ENCODE data around the gene LRRC18.

The LRRC18 gene

GRCh38 chr10:48907730-48908129 lies 31.9 kb downstream of the LRRC18 start:
- Histone ChIP-seq H3K27me3 (ENCODE audit: control insufficient read depth, low read length) (no peaks in the 10 kb centered on the region), H3K4me2 (ENCODE audit: low read length) (no peak overlapping the region), H3K9me2 (replicated peaks; ENCODE audit: control insufficient read depth, low read length) (no peaks in the 10 kb centered on the region), H3K9me3 (ENCODE audit: control insufficient read depth, insufficient read depth, low read length) (no peaks in the 10 kb centered on the region), H3F3A (ENCODE audit: control insufficient read depth, insufficient read depth) (no peaks in the 10 kb centered on the region), H3K27ac (ENCODE audit: low read depth, low read length) (no peak overlapping the region), H4K20me1 (ENCODE audit: control insufficient read depth, insufficient read depth, low read depth, low read length) (no peaks in the 10 kb centered on the region), H3K4me1 (ENCODE audit: control insufficient read depth, low read length) (no peaks in the 10 kb centered on the region), H3K79me2 (ENCODE audit: control insufficient read depth, low read length) (no peaks in the 10 kb centered on the region), H3K36me3 (ENCODE audit: control insufficient read depth, low read length) (peaks cover 14% of the 10 kb centered on the region), H3K4me3 (ENCODE audit: low read length) (no peak overlapping the region)
- TF ChIP-seq CTCF (IDR thresholded peaks at IDR 0.05; ENCODE audit: low read depth, low read length, poor library complexity, severe bottlenecking), result no peak

- H3K9me3 ChIP-seq (ENCODE audit: control insufficient read depth, insufficient read depth, low read length), result no peaks in the 10 kb centered on the region
- H3K79me2 ChIP-seq (ENCODE audit: control insufficient read depth, low read length), result no peaks in the 10 kb centered on the region
- TF ChIP-seq EZH2phosphoT487 (IDR thresholded peaks at IDR 0.05; ENCODE audit: borderline replicate concordance, low read length) (no peak), CTCF (IDR thresholded peaks at IDR 0.05; ENCODE audit: low read depth, low read length, poor library complexity, severe bottlenecking) (no peak)
- no peaks in the 10 kb centered on the region for H3K27me3 ChIP-seq (ENCODE audit: control insufficient read depth, low read length)
- H3K36me3 ChIP-seq (ENCODE audit: control insufficient read depth, low read length), result peaks cover 14% of the 10 kb centered on the region
- H3K9me2 ChIP-seq (replicated peaks; ENCODE audit: control insufficient read depth, low read length), result no peaks in the 10 kb centered on the region
- no peak overlapping the region for H3K4me3 ChIP-seq (ENCODE audit: low read length)
- H3F3A ChIP-seq (ENCODE audit: control insufficient read depth, insufficient read depth), result no peaks in the 10 kb centered on the region
- H3K27ac ChIP-seq (ENCODE audit: low read depth, low read length), result no peak overlapping the region
- H4K20me1 ChIP-seq (ENCODE audit: control insufficient read depth, insufficient read depth, low read depth, low read length), result no peaks in the 10 kb centered on the region
- H3K4me2 ChIP-seq (ENCODE audit: low read length), result no peak overlapping the region
- H3K4me1 ChIP-seq (ENCODE audit: control insufficient read depth, low read length), result no peaks in the 10 kb centered on the region
Measured at GRCh38 chr10:48906841-48907240, 32.8 kb downstream of the LRRC18 start.

GRCh38 chr10:48905311-48905710 lies 34.3 kb downstream of the LRRC18 start:
- H3K79me2 ChIP-seq (ENCODE audit: control insufficient read depth, low read length), result no peaks in the 10 kb centered on the region
- H3F3A ChIP-seq (ENCODE audit: control insufficient read depth, insufficient read depth), result no peaks in the 10 kb centered on the region
- H4K20me1 ChIP-seq (ENCODE audit: control insufficient read depth, insufficient read depth, low read depth, low read length), result no peaks in the 10 kb centered on the region
- no peaks in the 10 kb centered on the region for H3K4me1 ChIP-seq (ENCODE audit: control insufficient read depth, low read length)
- H3K9me3 ChIP-seq (ENCODE audit: control insufficient read depth, insufficient read depth, low read length), result no peaks in the 10 kb centered on the region
- H3K4me3 ChIP-seq (ENCODE audit: low read length), result no peak overlapping the region
- H3K27ac ChIP-seq (ENCODE audit: low read depth, low read length), result no peak overlapping the region
- no peak overlapping the region for H3K4me2 ChIP-seq (ENCODE audit: low read length)
- H3K27me3 ChIP-seq (ENCODE audit: control insufficient read depth, low read length), result no peaks in the 10 kb centered on the region
- peaks cover 19% of the 10 kb centered on the region for H3K36me3 ChIP-seq (ENCODE audit: control insufficient read depth, low read length)
- no peaks in the 10 kb centered on the region for H3K9me2 ChIP-seq (replicated peaks; ENCODE audit: control insufficient read depth, low read length)
- no peak for TF ChIP-seq EZH2phosphoT487 (IDR thresholded peaks at IDR 0.05; ENCODE audit: borderline replicate concordance, low read length)
- TF ChIP-seq CTCF (IDR thresholded peaks at IDR 0.05; ENCODE audit: low read depth, low read length, poor library complexity, severe bottlenecking), result no peak

GRCh38 chr10:48904861-48905260 lies 34.8 kb downstream of the LRRC18 start:
- H3K4me1 ChIP-seq (ENCODE audit: control insufficient read depth, low read length), result no peaks in the 10 kb centered on the region
- H3K4me3 ChIP-seq (ENCODE audit: low read length), result no peak overlapping the region
- no peak for TF ChIP-seq EZH2phosphoT487 (IDR thresholded peaks at IDR 0.05; ENCODE audit: borderline replicate concordance, low read length)
- TF ChIP-seq CTCF (IDR thresholded peaks at IDR 0.05; ENCODE audit: low read depth, low read length, poor library complexity, severe bottlenecking), result no peak
- no peaks in the 10 kb centered on the region for H3K9me2 ChIP-seq (replicated peaks; ENCODE audit: control insufficient read depth, low read length)
- H3K79me2 ChIP-seq (ENCODE audit: control insufficient read depth, low read length), result no peaks in the 10 kb centered on the region
- no peaks in the 10 kb centered on the region for H4K20me1 ChIP-seq (ENCODE audit: control insufficient read depth, insufficient read depth, low read depth, low read length)
- no peaks in the 10 kb centered on the region for H3F3A ChIP-seq (ENCODE audit: control insufficient read depth, insufficient read depth)
- peaks cover 21% of the 10 kb centered on the region for H3K36me3 ChIP-seq (ENCODE audit: control insufficient read depth, low read length)
- no peak overlapping the region for H3K27ac ChIP-seq (ENCODE audit: low read depth, low read length)
- no peaks in the 10 kb centered on the region for H3K27me3 ChIP-seq (ENCODE audit: control insufficient read depth, low read length)
- no peak overlapping the region for H3K4me2 ChIP-seq (ENCODE audit: low read length)
- no peaks in the 10 kb centered on the region for H3K9me3 ChIP-seq (ENCODE audit: control insufficient read depth, insufficient read depth, low read length)

Data from DOHH2 (cell line).